GM18517 (cell line): ENCODE results near the gene DTYMK.

Experiments
- ATAC-seq: cut with Tn5 transposase; IDR thresholded peaks from one replicate; pipeline ENCODE4 v1.9.1; 2021; ENCODE audit warnings: mild to moderate bottlenecking, moderate library complexity; ENCODE audit not compliant: unreplicated experiment

Gene DTYMK

DNA sequence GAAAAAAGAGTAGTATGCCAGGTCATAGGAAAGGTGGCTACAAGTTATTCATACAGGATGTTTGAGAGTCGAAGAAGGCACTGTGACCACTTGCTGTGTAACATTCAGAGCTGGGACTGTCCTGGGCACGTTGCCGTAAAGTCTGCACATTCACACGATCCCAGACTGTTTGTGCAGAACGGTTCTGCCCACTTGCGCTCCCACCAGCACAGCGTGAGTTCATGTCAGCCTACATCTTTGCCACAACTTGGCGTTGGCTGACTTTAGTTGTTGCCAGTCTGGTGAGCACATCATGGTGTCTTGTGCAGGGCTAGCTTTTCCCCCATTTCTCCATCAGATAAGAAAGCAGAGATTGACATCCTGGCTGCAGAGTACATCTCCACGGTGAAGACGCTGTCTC, 22.3 kb upstream of the DTYMK start:
- no peak for ATAC-seq

DNA sequence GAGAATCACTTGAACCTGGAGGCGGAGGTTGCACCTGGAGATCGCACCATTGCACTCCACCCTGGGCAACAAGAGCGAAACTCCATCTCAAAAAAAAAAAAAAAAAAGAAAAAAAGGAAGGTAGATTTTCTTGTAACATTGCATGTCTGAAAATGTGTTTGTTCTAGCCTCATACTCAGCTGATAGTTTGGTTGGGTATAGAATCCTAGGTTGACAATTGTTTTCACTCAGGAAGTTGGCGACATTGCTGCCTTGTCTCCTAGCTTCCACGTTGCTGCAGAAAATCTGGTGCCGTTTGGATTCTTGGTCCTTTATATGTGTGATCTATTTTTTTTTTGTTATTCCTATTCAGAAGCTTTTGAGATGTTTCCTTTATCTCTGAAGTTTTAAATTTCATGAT, 19.9 kb upstream of the DTYMK start:
- no peak for ATAC-seq

DNA sequence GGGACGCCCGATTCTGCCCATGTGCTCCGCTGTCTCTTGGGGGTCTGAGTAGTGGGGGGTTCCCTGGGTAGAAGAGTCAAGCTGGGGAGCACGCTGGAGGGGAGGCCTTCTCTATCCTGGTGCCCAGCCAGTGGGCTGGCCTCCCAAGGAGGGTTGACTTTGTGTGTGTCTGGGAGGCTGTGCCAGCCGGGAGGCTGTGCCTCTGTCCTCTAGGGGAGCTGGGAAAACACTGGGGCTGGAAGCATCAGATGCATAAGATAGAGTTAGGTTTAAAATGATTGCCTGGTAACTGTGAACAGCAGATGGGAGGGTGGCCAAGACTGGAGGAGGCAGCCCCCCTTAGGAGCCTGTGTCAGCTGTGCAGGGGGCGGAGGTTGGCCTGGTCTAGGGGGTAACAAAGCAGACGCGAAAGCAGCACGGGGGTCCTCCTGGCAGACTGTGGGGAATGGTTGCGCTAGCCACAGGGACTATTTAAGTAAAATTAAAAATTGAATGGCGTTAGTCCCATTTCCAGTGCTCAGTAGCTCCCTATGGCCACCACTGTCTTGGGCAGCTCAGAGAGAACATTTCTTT, 16.5 kb upstream of the DTYMK start:
- ATAC-seq, result peak; percentile 0

GRCh38 chr2:241702155-241703031, 15.8 kb upstream of the DTYMK start:
- ATAC-seq, result peak; percentile 71

GRCh38 chr2:241701399-241702154, 15.0 kb upstream of the DTYMK start, which contains the start of gene ING5:
Gene ING5 (plus strand): TSS chr2:241702039. CDS start chr2:241702066, 27 bp downstream.
- peak; percentile 53 for ATAC-seq

- no peak for ATAC-seq
Measured at GRCh38 chr2:241701149-241701398, 14.5 kb upstream of the DTYMK start.

DNA sequence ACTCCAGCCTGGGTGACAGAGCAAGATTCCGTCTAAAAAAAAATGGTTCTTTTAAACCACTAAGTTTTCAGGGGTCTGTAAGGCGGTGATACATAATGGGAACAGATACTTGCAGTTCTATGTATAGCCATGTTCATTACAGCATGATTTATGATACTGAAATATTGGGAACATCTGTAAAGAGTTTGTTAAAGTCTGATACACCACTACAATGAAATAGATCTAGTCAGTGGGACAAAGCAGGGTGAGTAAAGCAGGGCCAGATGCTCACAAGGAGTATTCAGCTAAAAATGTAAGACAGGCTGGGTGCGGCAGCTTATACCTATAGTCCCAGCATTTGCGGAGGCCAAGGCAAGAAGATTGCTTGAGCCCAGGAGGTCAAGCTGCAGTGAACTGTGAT, 9.0 kb upstream of the DTYMK start:
- ATAC-seq, result no peak

DNA sequence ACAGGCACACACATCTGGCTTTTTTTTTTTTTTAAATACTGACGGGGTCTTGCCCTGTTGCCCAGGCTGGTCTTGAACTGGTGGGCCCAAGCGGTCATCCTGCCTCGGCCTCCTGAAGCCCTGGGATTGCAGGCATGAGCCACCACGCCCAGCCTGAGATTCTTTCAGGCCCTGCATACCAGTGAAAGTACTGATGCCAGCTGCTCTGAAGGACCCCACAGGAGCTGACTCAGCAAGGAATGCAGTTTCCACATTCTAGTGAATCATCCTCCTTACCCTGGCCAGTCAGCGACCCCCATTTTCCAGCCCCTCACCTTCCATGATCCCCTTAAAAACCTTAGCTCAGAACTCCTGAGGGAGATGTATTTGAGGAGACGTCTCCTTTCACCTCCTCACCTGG, 5.8 kb upstream of the DTYMK start:
- no peak for ATAC-seq

GRCh38 chr2:241690202-241690717, 3.6 kb upstream of the DTYMK start:
- no peak for ATAC-seq

DNA sequence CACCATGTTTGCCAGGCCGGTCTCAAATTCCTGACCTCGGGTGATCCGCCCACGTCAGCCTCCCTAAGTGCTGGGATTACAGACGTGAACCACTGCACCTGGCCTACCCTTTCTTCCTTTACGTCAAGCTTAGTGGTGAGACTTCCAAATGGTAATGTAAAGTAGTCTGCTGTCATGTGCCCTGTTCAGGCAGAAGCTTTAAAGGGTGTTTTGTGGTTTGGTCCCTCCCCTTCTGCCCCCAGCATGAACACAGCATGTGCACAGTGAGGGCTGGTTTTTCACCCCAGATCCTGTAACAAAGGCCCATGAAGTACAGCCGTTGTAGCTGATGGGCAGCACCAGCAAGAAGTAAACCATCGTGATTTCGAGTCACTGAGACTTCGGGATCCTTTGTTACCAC, 2.7 kb upstream of the DTYMK start:
- no peak for ATAC-seq

DNA sequence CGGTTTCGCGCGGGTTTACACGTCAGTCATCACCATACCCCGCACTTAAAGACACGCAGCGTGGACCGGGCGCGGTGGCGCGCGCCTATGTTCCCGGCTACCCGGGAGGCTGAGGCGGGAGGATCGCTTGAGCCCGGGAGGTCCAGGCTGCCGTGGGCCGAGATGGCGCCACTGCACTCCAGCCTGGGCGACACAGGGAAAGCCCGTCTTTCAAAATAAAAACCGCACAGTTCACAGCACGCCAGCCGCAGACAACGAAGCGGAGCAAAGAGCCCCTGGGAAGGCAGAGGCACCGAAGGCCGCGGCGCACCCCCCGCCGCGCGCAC, 328 bp downstream of the DTYMK start:
- ATAC-seq, result no peak

DNA sequence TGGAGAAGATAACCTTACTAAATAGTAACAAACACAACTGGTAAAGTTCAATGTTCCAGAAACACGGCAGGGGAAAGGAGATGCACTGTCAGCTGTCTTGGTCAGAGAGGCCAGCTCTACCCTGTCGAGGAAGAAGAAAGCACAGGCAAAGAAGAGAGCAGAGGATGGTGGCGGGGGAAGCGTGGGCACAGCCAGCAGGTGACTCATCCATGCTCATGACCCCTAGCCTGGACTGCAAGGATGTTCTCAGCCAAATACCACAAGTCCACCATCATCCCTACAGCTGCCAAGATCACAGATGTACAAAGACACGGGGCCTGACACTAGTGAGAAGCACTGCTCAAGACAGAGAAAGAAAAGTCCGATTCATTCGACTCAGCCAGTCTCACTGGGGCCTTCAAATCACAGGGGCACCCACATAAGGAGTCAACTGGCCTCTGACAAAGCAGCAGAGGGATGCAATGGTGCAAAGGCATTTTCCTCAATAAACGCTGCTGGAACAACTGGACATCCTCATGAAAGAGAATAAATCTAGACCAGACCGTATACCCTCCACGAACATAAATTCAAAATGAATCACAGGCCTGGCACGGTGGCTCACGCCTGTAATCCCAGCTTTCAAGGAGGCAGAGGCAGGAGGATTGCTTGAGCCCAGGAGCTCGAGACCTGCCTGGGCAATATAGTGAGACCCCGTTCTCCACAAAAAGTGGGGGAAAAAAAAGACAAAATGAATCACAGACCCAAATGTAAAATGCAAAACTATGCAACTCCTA, 5.6 kb downstream of the DTYMK start:
- ATAC-seq, result no peak

GRCh38 chr2:241680044-241680443, 6.6 kb downstream of the DTYMK start:
- ATAC-seq, result no peak

DNA sequence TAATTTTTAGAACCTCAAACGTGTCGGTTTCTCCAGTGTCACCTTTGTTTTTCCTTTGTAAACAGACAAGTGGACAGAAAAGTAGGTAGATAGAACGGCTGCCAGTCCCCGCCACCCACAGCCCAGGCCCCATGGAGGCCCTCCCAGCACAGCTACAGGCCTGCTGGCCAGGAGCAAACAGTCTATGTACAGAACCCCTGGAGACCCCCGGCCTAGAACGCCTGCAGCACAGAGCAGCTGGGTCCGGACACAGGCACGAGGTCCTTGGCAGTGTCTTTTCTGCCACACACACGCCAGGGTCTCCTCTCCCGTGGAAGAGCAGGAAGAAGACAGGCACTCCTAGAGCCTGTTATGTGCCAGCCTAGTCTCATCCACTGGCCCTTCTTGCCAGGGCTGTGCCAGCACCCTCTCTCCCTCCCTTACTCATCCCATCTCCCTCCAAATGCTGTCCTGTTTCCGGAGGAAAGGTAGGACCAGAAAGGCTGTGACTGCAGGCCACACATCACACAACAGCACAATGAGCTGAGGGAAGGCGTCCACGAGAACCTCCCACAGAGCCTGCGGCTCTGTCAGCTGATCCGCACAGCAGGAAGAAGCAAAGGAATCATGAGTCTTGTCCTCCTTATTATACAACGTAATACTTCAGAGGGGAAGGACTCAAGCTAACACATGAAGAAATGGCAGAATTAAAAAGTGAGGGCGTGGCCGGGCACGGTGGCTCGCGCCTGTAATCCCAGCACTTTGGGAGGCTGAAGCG, 7.7 kb downstream of the DTYMK start:
- no peak for ATAC-seq

DNA sequence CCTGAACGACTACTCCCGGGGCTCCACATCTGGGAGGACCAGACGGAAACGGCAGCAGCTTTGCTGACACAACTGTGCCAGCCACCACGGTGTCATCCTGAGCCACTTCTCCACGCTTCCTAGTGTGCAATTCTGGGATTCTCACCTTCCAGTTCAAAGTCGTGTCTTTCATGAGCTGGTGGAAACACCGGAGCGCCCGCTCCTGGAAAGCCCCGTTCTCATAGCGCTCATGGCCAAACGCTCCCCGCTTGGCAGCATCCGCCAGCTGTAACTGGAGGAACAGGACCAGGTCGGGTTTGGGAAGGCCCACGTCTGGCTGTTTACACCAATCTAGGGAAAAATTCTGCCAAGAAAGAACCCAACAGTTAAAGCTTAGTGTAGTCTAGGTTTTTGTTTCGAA, 8.3 kb downstream of the DTYMK start:
- ATAC-seq, result no peak

DNA sequence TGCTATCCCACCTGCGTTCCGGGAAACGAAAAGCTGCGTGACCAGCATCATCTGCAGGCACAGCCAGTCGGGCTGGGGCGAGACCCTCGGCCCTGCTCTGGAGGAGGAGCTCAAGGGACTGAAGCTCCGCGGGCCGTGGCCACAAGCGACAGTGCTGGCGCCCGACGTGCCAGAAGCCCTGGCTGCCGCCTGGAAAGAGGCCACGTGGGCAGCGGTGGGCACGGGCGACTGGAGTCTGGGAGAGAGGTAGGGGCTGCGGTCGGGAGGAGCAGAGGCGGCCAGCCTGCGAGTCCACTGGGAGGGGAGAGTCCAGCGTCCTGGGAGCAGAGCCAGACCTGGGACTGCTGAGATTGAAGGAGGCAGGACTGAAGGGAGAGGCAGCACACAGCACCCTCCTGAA, 9.2 kb downstream of the DTYMK start:
- ATAC-seq, result no peak

- ATAC-seq, result no peak
Measured at GRCh38 chr2:241676665-241677064, 9.9 kb downstream of the DTYMK start.

DNA sequence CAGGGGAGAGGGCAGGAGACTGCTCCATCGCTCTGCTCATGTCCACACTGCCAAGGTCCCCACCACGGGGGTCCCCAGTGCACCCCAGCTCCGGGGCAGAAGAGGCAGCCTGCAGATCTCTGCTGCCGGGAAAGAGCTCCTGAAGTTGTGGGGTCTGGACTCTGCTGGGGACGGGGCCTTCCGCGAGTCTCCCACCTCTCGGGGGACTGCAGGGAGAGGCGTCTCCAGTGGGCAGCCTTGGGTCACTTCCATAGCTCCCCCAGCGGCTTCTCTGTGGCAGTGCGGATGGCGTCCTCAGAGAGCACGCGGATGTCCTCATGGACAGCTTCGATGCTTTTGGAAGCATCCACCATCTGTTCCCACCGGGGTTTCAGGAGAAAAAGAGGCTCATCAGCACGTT, 10.7 kb downstream of the DTYMK start:
- no peak for ATAC-seq

- ATAC-seq, result no peak
Measured at GRCh38 chr2:241673797-241674725, 12.6 kb downstream of the DTYMK start.
